Karpas-422 (cell line): ENCODE data around the gene LHFPL6. TPM values are rescaled to one million over a fixed set of nuclear protein-coding genes. Genes with fewer than 3 reads are reported as not detected.

Source experiments
- DNase-seq: peaks from one replicate; pipeline ENCODE4 v3.0.0-alpha.2; 2015
- H2AFZ ChIP-seq: fragments of 200-600 bp; sonication (generic); 2 replicates; pipeline ENCODE4 v1.6.1; 2014; ENCODE audit warnings: antibody characterized with exemption, low read length, mixed read lengths
- H3K27ac ChIP-seq: fragments of 200-600 bp; sonication (generic); 2 replicates; pipeline ENCODE4 v1.5.1; 2014; ENCODE audit warnings: mild to moderate bottlenecking, low read length, moderate library complexity
- H3K27me3 ChIP-seq: fragments of 200-600 bp; sonication (generic); 2 replicates; pipeline ENCODE4 v1.6.1; 2014; ENCODE audit warnings: low read length, mixed read lengths
- H3K36me3 ChIP-seq: fragments of 200-600 bp; sonication (generic); 2 replicates; pipeline ENCODE4 v1.6.1; 2014; ENCODE audit warnings: low read length, mixed read lengths; ENCODE audit not compliant: insufficient read depth
- H3K4me1 ChIP-seq: fragments of 200-600 bp; sonication (generic); 2 replicates; pipeline ENCODE4 v1.6.1; 2014; ENCODE audit warnings: mild to moderate bottlenecking, low read length, mixed read lengths
- H3K4me2 ChIP-seq: fragments of 200-600 bp; sonication (generic); 2 replicates; pipeline ENCODE4 v1.6.1; 2014; ENCODE audit warnings: low read length, low read depth, mild to moderate bottlenecking; ENCODE audit not compliant: poor library complexity, severe bottlenecking
- H3K4me3 ChIP-seq: fragments of 200-600 bp; sonication (generic); 2 replicates; pipeline ENCODE4 v1.5.1; 2014; ENCODE audit warnings: mild to moderate bottlenecking, antibody characterized with exemption, low read length, mixed read lengths
- H3K79me2 ChIP-seq: fragments of 200-600 bp; sonication (generic); 2 replicates; pipeline ENCODE4 v1.6.1; 2014; ENCODE audit warnings: mild to moderate bottlenecking, low read length, mixed read lengths
- H3K9ac ChIP-seq: fragments of 200-600 bp; sonication (generic); 2 replicates; pipeline ENCODE4 v1.6.0; 2014; ENCODE audit warnings: low read length
- H3K9me2 ChIP-seq: fragments of 200-600 bp; sonication (generic), shearing (Covaris generic); replicated peaks from 2 replicates; pipeline ENCODE4 v1.6.0; 2014; ENCODE audit warnings: mild to moderate bottlenecking, low read length, moderate library complexity; ENCODE audit not compliant: insufficient read depth
- H3K9me3 ChIP-seq: fragments of 300-700, 200-600 bp; sonication (generic); 2 replicates; pipeline ENCODE4 v1.6.1; 2014; ENCODE audit warnings: low read length, mixed read lengths
- H4K20me1 ChIP-seq: fragments of 200-600 bp; sonication (generic); 2 replicates; pipeline ENCODE4 v1.6.1; 2014; ENCODE audit warnings: mild to moderate bottlenecking, antibody characterized with exemption, low read length, low read depth; ENCODE audit not compliant: insufficient read depth
- total RNA-seq: library from RNA; depleted of rRNA; stranded (reverse); fragments of >200 nt; shearing (Covaris generic); gene quantifications from 2 replicates; pipeline ENCODE4 v1.2.3, GENCODE V29; 2014; ENCODE audit warnings: low replicate concordance

LHFPL6 gene
- total RNA-seq, 1 experiment from 2014 or later = not detected

DNA sequence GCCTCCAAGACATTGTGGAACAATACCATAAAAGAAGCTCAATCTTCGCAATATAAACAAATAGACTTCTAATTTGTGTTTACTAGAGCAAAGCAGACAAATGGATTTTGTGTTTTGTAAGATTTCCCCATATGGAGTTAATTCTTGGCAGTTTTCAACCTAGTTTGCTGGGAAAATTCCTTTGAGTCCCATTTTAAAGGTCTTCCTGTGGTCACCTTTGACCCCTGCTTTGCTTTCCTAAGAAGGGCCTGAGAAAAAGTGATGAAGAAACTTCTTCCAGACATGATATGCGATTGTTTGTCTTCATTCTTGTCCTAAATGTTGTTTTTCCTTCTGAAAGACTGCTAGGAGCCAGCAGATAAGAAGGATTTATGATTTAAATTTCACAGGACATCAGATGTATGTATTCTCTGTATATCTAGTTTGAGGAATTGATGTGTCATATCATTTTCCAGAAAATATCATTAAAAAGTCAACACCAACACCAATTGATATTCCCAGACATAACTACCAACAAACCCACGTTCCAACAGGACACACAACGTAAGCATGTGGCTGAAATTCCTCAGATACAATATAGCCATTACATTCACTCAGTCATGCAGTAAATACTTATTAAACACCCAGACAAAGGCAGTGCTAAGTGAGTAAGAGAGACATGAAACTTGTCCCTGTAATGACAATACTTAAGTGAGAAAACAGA, 276.4 kb downstream of the LHFPL6 start:
- Histone ChIP-seq H4K20me1 (no peaks in the 10 kb centered on the region), H3K9me2 (no peaks in the 10 kb centered on the region), H2AFZ (no peak overlapping the region), H3K9ac (no peak overlapping the region), H3K27ac (no peak overlapping the region), H3K4me1 (no peaks in the 10 kb centered on the region), H3K79me2 (no peaks in the 10 kb centered on the region), H3K36me3 (no peaks in the 10 kb centered on the region), H3K4me3 (no peak overlapping the region), H3K9me3 (no peaks in the 10 kb centered on the region), H3K4me2 (no peak overlapping the region), H3K27me3 (no peaks in the 10 kb centered on the region; the same call in 1 of the 2 replicates)
- no peak for DNase-seq

DNA sequence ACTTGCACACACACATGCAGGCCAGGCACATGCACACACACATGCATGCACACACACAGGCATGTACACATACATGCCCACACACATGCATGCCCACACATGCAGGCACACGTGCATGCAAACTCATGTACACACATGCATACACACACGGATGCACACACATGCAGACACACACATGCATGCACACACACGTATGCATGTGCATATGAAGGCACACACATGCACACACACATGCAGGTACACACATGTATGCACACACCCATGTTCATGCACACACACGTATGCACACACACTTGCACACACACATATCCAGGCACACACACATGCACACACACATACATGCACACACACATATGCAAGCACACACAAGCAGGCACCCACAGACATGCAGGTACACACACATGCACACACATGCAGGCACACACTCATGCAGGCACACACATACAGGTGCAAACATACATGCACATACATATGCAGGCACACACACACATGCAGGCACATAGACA, 278.1 kb downstream of the LHFPL6 start:
- no peak for DNase-seq
- Histone ChIP-seq H3K4me2 (no peak overlapping the region), H3K27me3 (no peaks in the 10 kb centered on the region; the same call in 1 of the 2 replicates), H3K9ac (no peak overlapping the region), H2AFZ (no peak overlapping the region), H3K4me3 (no peak overlapping the region), H3K79me2 (no peaks in the 10 kb centered on the region), H3K9me2 (no peaks in the 10 kb centered on the region), H4K20me1 (no peaks in the 10 kb centered on the region), H3K9me3 (no peaks in the 10 kb centered on the region), H3K4me1 (no peaks in the 10 kb centered on the region), H3K36me3 (no peaks in the 10 kb centered on the region), H3K27ac (no peak overlapping the region)

DNA sequence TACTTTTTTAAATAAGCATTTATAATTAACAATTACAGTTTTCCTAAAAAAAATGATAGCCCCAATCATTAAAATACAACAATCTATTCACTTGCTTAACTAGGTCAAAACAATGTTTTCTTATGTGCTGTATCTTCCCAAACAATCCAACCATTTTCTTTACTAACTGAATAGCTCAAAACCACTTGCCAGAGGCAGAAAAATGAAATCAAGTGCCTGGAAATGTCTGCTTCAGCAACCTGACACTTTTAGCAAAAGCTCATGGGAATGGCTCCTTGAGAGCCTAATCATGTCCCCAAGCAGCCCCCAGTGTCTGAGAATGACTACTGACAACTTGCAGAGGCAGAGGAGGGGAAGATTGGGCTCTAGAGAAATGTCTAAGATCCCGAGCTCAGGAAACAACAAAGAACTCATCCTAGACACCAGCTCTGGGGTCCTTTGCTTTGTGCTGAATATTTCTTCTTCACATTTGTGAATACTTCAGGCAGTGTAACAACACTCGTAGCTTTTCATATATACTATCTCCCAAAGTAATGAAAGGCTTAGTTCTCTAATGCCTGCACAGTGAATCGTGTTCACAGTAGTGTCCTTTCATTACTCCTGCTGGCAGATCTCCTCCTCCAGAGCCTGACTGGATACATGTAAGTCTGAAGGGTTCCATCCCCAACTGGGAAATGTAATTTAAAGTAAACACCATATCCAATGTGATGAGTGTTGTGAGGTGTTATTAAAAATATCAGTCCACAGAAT, 280.0 kb downstream of the LHFPL6 start:
- Histone ChIP-seq H3K4me2 (no peak overlapping the region), H3K9ac (no peak overlapping the region), H3K9me3 (no peaks in the 10 kb centered on the region), H3K4me1 (no peaks in the 10 kb centered on the region), H3K36me3 (no peaks in the 10 kb centered on the region), H3K27ac (no peak overlapping the region), H3K27me3 (no peaks in the 10 kb centered on the region), H2AFZ (no peak overlapping the region), H3K79me2 (no peaks in the 10 kb centered on the region), H3K4me3 (no peak overlapping the region), H3K9me2 (no peaks in the 10 kb centered on the region), H4K20me1 (no peaks in the 10 kb centered on the region)
- no peak for DNase-seq

DNA sequence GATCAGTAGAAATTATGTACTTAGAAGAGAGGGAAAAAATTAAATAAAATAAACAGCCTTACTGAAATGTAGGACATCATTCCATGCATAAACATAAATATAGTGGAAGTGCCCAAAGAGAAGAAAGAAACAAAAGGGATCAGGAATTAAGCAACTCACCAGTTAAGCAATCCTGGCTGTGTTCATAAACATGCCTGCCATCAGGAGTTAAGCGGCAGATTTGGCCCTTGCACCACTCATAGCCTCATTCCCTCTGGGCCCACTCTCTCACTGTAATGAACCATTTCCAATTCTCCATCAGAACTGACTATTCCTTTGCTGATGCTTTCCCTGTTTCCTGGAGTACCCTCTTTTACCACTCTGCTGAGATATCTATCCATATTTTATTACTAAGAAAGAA, 281.4 kb downstream of the LHFPL6 start:
- Histone ChIP-seq H3K4me2 (no peak overlapping the region), H3K4me1 (no peaks in the 10 kb centered on the region), H4K20me1 (no peaks in the 10 kb centered on the region), H3K9me2 (no peaks in the 10 kb centered on the region), H3K27me3 (no peaks in the 10 kb centered on the region), H3K4me3 (no peak overlapping the region), H2AFZ (no peak overlapping the region), H3K79me2 (no peaks in the 10 kb centered on the region), H3K36me3 (no peaks in the 10 kb centered on the region), H3K9me3 (no peaks in the 10 kb centered on the region), H3K9ac (no peak overlapping the region), H3K27ac (no peak overlapping the region)
- DNase-seq = no peak

DNA sequence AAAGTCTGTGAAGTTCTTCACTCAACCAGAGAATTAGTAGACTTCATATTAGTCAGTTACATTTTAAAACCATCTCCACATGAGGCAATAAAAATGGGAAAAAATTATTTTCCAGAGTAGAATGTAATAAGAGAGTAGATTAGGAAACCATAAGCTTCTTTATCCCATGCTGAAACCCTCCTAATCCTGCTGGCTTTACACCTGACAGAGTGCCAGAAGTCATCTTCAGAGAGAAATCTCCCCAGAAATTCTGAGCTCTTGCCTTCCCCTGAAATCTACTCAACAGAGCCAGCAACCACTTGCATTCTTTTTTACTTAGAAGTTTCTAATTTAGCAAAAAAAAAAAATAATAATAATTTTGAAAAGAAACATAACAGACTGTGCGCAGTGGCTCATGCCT, 284.8 kb downstream of the LHFPL6 start:
- H3K9me3 ChIP-seq = no peaks in the 10 kb centered on the region
- no peak for DNase-seq
- H3K4me1 ChIP-seq = no peaks in the 10 kb centered on the region
- H4K20me1 ChIP-seq = no peaks in the 10 kb centered on the region
- H3K36me3 ChIP-seq = no peaks in the 10 kb centered on the region
- no peak overlapping the region for H2AFZ ChIP-seq
- H3K27ac ChIP-seq = no peak overlapping the region
- no peak overlapping the region for H3K9ac ChIP-seq
- no peaks in the 10 kb centered on the region for H3K79me2 ChIP-seq
- H3K4me3 ChIP-seq = no peak overlapping the region
- H3K9me2 ChIP-seq = no peaks in the 10 kb centered on the region
- H3K4me2 ChIP-seq = no peak overlapping the region
- H3K27me3 ChIP-seq = no peaks in the 10 kb centered on the region

DNA sequence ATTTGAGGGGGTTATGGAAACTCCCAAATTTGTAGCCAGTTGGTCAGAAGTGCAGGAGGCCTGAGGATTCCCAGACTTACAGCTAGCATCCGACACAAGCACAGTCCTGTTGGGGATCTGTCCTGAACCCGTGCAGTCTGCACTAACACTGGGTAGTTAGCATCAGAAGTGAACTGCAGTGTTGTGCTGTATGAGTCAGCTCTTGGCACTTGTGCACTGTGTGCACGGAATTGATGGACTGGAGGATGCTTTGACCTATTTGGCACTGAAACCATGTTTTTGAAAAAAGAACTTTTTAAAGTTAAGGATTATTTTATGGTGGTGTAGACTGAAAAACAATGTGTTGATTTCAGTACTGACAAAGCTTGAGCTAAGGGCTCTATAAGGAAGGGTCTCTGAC, 285.7 kb downstream of the LHFPL6 start:
- no peak overlapping the region for H2AFZ ChIP-seq
- no peaks in the 10 kb centered on the region for H3K36me3 ChIP-seq
- no peaks in the 10 kb centered on the region for H3K79me2 ChIP-seq
- H4K20me1 ChIP-seq = no peaks in the 10 kb centered on the region
- no peak overlapping the region for H3K4me3 ChIP-seq
- H3K9me3 ChIP-seq = no peaks in the 10 kb centered on the region
- no peak for DNase-seq
- no peaks in the 10 kb centered on the region for H3K4me1 ChIP-seq
- H3K9me2 ChIP-seq = no peaks in the 10 kb centered on the region
- H3K27me3 ChIP-seq = no peaks in the 10 kb centered on the region
- no peak overlapping the region for H3K4me2 ChIP-seq
- no peak overlapping the region for H3K27ac ChIP-seq
- H3K9ac ChIP-seq = no peak overlapping the region

DNA sequence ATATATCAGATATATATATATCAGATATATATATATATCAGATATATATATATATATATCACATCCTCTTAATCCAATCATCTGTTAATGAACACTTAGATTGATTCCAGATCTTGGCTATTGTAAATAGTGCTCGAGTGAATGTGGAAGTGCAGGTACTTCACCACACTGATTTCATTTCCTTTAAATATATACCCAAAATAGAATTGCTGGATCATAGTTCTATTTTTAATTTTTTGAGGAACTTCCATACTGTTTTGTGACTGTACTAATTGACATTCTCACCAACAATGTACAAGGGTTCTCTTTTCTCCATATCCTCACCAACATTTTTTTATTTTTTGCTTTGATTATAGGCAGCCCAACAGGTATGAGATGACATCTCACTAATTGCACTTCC, 287.2 kb downstream of the LHFPL6 start:
- Histone ChIP-seq H3K9me2 (no peaks in the 10 kb centered on the region), H4K20me1 (no peaks in the 10 kb centered on the region), H3K4me3 (no peak overlapping the region), H3K9me3 (no peaks in the 10 kb centered on the region), H3K4me2 (no peak overlapping the region), H3K36me3 (no peaks in the 10 kb centered on the region), H3K27ac (no peak overlapping the region), H3K4me1 (no peaks in the 10 kb centered on the region), H3K27me3 (no peaks in the 10 kb centered on the region), H3K79me2 (no peaks in the 10 kb centered on the region), H3K9ac (no peak overlapping the region), H2AFZ (no peak overlapping the region)
- no peak for DNase-seq

DNA sequence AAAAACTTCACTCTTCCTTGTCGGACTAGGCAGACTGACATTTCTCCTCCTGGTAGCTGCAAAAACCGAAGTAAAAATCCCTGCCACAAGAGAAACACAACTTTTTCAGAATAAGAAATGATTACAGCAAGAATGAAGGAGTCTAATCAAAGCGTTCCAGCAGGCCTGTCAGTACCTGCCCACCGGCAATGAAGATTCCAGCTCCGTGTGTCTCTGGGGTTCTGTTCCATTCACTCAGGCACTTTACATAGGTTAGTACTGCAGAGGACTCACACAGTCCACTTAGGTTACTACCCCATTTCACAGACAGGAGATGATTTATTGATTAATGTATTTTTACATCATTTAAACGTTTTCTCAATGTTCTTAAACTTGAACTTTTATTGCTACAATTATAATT, 289.3 kb downstream of the LHFPL6 start:
- no peaks in the 10 kb centered on the region for H3K9me2 ChIP-seq
- H3K9me3 ChIP-seq = no peaks in the 10 kb centered on the region
- H3K36me3 ChIP-seq = no peaks in the 10 kb centered on the region
- H3K27me3 ChIP-seq = no peaks in the 10 kb centered on the region
- H3K4me1 ChIP-seq = no peaks in the 10 kb centered on the region
- H3K4me2 ChIP-seq = no peak overlapping the region
- H3K27ac ChIP-seq = no peak overlapping the region
- no peak overlapping the region for H3K4me3 ChIP-seq
- H3K9ac ChIP-seq = no peak overlapping the region
- no peaks in the 10 kb centered on the region for H3K79me2 ChIP-seq
- DNase-seq = no peak
- H4K20me1 ChIP-seq = no peaks in the 10 kb centered on the region
- no peak overlapping the region for H2AFZ ChIP-seq
